Stimulated activated CD4-positive, alpha-beta T cell treated with anti-CD3 and anti-CD28 coated beads, Interleukin-2, amount 100 ng/mL, for 48 hours (primary cell): Measurements from ENCODE around the gene ANO9.
A peak's percentile ranks its signal among the peaks of the same experiment; 100 is the strongest.
"Not testable (repeated sequence)": the region's sequence is repeated elsewhere in the genome, so short reads cannot be mapped to it uniquely, and the experiment has no call there.

Source experiments
- DNase-seq, 2 donors: peaks; one replicate each; pipeline ENCODE4 v3.0.0-alpha.2; 2020

ANO9 gene

GRCh38 chr11:413120-414081, 28.4 kb downstream of the ANO9 start:
- DNase-seq = no peak

- no peak for DNase-seq
These were observed 29.1 kb downstream of the ANO9 start for GRCh38 chr11:412641-413119.

- not testable (repeated sequence) for DNase-seq
These were observed 30.3 kb downstream of the ANO9 start for GRCh38 chr11:411520-411919.

DNA sequence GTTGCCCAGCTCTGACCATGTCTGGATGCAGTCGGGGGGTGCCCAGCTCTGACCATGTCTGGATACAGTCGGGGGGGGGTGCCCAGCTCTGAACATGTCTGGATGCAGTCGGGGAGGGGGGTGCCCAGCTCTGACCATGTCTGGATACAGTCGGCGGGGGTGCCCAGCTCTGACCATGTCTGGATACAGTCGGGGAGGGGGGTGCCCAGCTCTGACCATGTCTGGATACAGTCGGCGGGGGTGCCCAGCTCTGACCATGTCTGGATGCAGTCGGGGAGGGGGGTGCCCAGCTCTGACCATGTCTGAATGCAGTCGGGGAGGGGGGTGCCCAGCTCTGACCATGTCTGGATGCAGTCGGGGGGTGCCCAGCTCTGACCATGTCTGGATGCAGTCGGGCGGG, 31.1 kb downstream of the ANO9 start:
- DNase-seq = not testable (repeated sequence)

GRCh38 chr11:409600-410483, 32.0 kb downstream of the ANO9 start:
- DNase-seq = no peak

- DNase-seq = no peak
These were observed 32.7 kb downstream of the ANO9 start for GRCh38 chr11:409008-409599.

DNA sequence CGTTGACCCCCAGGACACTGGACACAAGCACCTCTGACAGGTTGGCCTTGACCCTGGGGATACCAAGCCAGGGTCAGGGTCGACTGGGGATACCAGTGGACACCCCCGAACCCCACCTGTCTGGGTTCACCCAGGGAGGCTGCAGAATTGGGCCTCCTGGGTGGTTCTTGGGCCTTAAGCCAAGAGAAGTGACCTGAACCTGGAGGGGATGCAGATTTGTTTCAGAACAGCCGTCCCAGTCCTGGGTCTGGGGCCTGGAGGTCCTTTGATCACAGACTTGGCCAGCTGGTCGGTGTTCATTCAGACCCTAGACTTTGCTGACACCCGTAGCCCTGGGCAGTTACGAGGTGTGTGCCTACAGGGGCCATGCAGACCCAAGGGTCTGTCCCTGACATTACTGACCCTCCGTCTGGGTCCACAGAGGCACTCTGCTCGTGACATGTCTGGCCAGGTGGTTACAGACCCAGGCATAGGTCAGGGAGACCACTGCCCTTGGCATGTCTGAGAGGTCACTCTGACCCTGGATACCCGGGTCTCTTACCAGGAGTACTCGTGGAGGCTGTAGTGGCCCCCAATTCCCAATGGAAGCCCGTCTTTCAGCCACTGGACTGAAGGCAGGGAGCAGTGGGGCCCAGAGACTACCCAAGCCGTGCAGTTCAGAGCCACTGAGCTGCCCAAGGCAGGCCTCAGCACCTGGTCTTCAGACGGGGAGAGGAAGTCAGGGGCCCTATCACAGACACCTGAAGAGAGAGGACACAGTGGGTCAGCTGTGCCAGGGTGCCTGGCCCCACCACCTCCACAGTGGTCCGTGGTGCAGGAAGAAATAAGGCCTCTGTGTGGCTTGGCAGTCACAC, 33.4 kb downstream of the ANO9 start:
- DNase-seq = no peak

DNA sequence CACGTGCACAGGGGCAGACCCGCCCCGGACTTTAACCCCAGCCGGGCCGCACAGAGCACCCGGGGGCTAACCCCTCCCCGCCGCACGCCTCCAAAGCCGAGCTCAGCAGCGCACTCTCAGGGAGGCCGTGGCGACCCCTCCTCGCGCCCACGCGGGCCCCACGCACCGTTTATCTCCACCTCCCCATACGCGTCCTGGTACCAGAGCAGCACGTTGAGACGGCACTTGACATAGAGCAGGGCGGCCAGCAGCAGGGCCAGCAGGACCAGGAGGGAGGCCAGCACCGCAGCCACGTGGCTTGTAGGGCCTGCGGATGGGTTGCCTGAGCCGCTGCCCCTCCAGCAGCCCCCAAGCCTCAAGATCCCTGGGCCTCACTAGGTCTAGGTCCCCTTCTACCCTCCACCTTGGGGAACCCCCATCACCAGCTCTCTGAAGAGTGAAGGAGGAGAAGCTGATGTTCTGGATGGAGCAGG, 34.1 kb downstream of the ANO9 start:
- DNase-seq = no peak

DNA sequence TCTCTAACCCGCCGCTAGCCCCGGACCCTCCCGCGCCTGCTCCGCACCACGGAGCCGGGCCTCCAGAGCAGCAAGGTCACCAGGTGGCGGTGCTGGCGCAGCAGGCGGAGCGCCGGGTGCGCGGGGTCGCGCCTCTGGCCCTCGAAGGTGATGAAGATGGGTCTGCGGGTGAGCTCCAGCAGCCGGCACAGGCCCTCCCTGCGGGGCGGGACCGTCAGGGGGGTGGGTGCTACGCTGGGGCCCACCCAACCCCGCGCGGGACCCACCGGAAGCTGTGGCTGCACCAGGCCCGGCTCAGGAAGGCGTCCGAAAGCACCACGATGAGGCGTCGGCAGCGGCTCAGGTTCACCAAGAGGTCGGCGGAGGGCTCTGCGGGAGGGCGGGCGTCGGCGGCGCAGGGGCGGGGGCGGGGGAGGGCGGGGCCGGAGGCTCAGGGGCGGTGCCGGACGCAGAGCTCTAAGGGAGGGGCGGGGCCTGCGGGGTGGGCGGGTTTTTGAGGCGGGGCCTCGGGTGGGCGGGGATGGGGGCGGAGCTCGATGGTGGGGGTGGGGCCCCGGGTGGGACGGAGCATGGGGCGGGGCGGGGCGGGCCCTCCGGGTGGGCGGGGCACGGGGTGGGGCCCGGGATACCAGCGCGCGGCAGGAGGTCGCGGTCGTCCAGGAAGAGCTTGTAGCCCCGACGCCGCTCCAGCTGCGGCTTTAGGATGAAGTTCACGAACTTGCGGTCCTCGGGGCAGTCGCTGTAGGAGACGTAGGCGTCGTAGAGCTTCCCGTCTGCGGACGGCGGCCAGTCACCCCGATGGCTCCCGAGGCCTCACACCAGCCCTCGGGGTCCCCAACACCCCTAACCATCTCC, 34.8 kb downstream of the ANO9 start:
- peak; percentile 71 to 76 for DNase-seq

- no peak for DNase-seq
These were observed 35.6 kb downstream of the ANO9 start for GRCh38 chr11:405954-406795.

DNA sequence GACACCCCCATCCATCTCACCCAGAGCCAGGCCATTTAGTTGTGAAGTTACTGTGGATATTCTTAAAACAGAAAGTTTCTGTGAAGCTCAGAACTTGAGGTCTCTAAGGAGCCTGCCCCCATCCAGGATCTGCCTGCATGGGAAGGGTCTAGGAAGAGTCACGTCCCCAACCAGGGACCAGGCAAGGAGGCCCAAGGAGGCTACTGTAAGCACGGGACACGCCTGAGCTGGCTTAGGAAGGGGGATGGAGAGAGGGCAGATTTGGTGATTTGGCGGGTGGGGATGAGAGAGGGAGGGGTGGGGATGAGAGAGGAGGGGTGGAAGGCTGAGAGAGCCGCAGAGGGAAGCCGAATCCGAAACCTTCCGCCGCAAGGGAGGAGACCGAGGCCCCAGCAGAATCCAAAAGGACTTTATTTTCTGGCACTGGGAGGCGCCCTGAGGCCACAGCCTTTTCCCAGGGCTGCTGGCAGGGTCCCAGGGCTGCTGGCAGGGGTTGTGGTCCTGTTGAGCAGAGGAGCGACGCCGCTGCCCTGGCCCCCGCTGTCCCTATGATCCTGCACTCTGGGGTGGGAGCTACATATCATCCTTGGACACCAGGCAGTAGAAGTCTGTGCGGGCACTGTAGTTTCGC, 36.4 kb downstream of the ANO9 start:
- no peak for DNase-seq

DNA sequence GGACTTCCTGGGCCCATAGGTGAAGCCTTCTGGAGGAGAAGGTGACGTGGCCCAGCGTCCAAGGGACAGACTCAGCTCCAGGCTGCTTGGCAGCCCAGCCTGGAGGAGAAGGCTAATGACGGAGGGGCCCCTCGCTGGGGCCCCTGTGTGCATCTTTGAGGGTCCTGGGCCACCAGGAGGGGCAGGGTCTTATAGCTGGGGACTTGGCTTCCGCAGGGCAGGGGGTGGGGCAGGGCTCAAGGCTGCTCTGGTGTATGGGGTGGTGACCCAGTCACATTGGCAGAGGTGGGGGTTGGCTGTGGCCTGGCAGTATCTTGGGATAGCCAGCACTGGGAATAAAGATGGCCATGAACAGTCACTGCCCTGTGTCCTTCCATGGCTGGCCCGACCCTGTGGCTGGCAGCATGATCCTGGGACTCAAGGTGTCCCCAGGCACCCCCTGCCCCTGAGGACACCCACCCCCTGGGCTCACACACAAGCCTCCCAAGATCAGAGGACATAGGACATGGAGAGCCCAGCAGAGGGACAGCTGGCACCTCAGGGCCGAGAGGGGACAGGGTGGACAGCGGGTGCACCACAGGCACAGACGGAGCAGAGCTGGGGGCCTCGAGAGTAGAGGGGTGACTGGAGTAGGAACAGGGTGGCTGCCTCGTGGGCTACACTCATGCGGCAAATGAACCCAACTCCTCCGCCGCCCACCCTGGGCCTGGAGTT, 37.1 kb downstream of the ANO9 start:
- DNase-seq = no peak

- DNase-seq = no peak
These were observed 37.9 kb downstream of the ANO9 start for GRCh38 chr11:403761-404431.

DNA sequence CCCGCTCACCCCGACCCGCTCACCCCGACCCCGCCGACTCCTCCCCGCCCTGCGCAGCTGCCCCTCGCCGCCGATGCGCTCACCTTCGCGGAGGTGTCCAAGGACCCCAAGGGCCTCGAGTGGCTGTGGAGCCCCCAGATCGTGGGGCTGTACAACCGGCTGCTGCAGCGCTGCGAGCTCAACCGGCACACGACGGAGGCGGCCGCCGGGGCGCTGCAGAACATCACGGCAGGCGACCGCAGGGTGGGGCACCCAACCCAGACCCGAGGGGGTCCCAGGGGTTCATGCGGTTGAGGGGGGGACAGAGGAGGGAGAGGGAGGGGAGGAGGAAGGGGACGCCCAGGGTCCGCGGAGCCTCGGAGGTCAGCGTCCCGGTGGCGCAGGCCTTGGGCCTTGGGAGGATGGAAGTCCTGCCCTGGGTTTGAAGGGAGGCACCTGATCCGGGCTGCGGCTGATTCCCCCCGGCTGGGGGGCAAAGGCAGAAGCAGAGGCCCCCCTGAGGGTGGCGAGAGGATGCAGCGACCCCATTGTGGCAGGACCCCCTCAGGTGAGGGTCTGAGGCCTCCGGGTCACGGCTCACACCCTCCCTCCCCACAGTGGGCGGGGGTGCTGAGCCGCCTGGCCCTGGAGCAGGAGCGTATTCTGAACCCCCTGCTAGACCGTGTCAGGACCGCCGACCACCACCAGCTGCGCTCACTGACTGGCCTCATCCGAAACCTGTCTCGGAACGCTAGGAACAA, 38.6 kb downstream of the ANO9 start:
- no peak for DNase-seq

DNA sequence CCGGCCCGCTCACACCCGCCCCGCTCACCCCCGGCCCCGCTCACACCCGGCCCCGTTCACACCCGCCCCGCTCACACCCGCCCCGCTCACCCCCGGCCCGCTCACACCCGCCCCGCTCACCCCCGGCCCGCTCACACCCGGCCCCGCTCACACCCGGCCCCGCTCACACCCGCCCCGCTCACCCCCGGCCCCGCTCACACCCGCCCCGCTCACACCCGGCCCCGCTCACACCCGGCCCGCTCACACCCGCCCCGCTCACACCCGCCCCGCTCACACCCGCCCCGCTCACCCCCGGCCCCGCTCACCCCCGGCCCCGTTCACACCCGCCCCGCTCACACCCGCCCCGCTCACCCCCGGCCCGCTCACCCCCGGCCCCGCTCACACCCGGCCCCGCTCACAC, 40.6 kb downstream of the ANO9 start:
- not testable (repeated sequence) for DNase-seq

GRCh38 chr11:400241-400689, 41.5 kb downstream of the ANO9 start:
- DNase-seq = no peak

- DNase-seq = no peak
These were observed 42.0 kb downstream of the ANO9 start for GRCh38 chr11:399731-400211.
